ENCODE measurements around the gene ANKHD1. TPM values are rescaled to one million over a fixed set of nuclear protein-coding genes. Genes with fewer than 3 reads are reported as not detected.
A peak's percentile ranks its signal among the peaks of the same experiment; 100 is the strongest.

The ANKHD1 gene
- total and polyA plus RNA-seq, 9 of the 15 experiments (the other 6 are each of a cell fraction or from before 2014, with no cell fraction given) = 38.9 to 138 (median 78.7) TPM

GRCh38 chr5:140357726-140358093 lies 43.9 kb upstream of the ANKHD1 start (continued):
- TF ChIP-seq NKRF (IDR thresholded peaks at IDR 0.05; ENCODE audit: borderline replicate concordance) (no peak), YY1 (IDR thresholded peaks at IDR 0.05; ENCODE audit: borderline replicate concordance in 1 of 3, control insufficient read depth in 1 of 3, extremely low read depth in 1 of 3, insufficient read depth in 3 of 3, insufficient read length in 1 of 3, insufficient replicate concordance in 2 of 3, low read depth in 1 of 3, low read length in 2 of 3) (peak in 1 of 3 experiments; percentile 35), NCOA2 (IDR thresholded peaks at IDR 0.05; ENCODE audit: partially characterized antibody in 2 of 2) (no peak), ZNF444 (CRISPR knock-in tag; IDR thresholded peaks at IDR 0.05) (no peak), FOXP1 (CRISPR knock-in tag; IDR thresholded peaks at IDR 0.05) (no peak), MAFK (IDR thresholded peaks at IDR 0.05; ENCODE audit: low read length) (peak; percentile 12; the same call in 1 of the 2 replicates), RCOR1 (IDR thresholded peaks at IDR 0.05; ENCODE audit: borderline replicate concordance in 1 of 2, low read depth in 2 of 2, low read length in 2 of 2) (0 out of 4 replicates have a peak, but pooled peaks of 1 of the 2 experiments have one; percentile 27), ATF7 (IDR thresholded peaks at IDR 0.05) (peak; percentile 53), SMC3 (conservative IDR thresholded peaks at IDR 0.05; ENCODE audit: insufficient read depth, low read depth, low read length) (peak; percentile 86), ZBTB1 (CRISPR knock-in tag; IDR thresholded peaks at IDR 0.05; ENCODE audit: borderline replicate concordance, low read depth) (0 out of 2 replicates have a peak, but pooled peaks have one; percentile 39), CTCFL (IDR thresholded peaks at IDR 0.05; ENCODE audit: borderline replicate concordance, insufficient read depth, low read depth, low read length, poor library complexity, severe bottlenecking) (no peak), ZNF311 (CRISPR knock-in tag; IDR thresholded peaks at IDR 0.05) (no peak), TEAD4 (IDR thresholded peaks at IDR 0.05; ENCODE audit: low read length) (peak; percentile 53), TEAD4 (CRISPR knock-in tag; IDR thresholded peaks at IDR 0.05; ENCODE audit: borderline replicate concordance) (no peak), KHSRP (IDR thresholded peaks at IDR 0.05) (no peak), PREB (CRISPR knock-in tag; IDR thresholded peaks at IDR 0.05) (peak; percentile 90; the same call in 1 of the 2 replicates), MAZ (CRISPR knock-in tag; conservative IDR thresholded peaks at IDR 0.05 in 1 of 2, IDR thresholded peaks at IDR 0.05 in 1 of 2) (0 out of 4 replicates have a peak, but pooled peaks of 1 of the 2 experiments have one; percentile 22), MEF2A (IDR thresholded peaks at IDR 0.05; ENCODE audit: control insufficient read depth, low read depth, low read length) (no peak), CTBP1 (IDR thresholded peaks at IDR 0.05; ENCODE audit: borderline replicate concordance) (peak; percentile 70), SMAD1 (IDR thresholded peaks at IDR 0.05; ENCODE audit: low read depth, low read length, partially characterized antibody) (no peak), CCAR2 (IDR thresholded peaks at IDR 0.05; ENCODE audit: low read depth, low read length) (no peak)
